ENCODE data around the gene FBXO31. TPM values are rescaled to one million over a fixed set of nuclear protein-coding genes. Genes with fewer than 3 reads are reported as not detected.

FBXO31 gene
- total RNA-seq, 2 donors from 2014 or later, result 18.6 to 22.1 TPM

DNA sequence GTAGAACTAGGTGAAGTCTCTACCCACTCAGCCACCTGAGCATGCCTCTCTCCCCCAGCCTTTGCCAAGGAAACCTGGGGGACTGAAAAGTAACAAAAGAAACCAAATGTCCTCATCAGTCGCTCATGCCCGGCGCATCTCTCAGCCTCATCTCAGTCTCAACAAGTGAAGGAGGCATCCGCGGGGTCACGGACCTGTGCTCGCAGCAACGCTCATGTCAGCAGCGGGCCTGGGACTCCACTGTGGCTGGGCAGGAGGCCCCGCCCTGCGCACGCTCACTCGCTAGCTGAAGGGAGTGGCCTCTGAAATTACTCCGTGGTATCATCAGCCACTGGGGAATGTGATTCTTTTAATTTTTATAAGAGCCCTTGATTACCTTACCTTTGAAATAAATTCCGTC lies 39.9 kb upstream of the FBXO31 start:
- no peaks in the 10 kb centered on the region for H3K9me3 ChIP-seq (ENCODE audit: control insufficient read depth, low read length)
- no peak for DNase-seq
- 95 to 99% methylated on average over 13 to 15 of the region's 15 CpGs for WGBS, 2 experiments (ENCODE audit: insufficient coverage in 1 of 2, insufficient read length in 1 of 2)
- peaks cover 4% of the 10 kb centered on the region for H3K4me1 Mint-ChIP-seq
- no peaks in the 10 kb centered on the region for H3K27me3 ChIP-seq (ENCODE audit: control insufficient read depth, insufficient read depth, low read length, poor library complexity, severe bottlenecking)
- TF ChIP-seq, protein P1, sequence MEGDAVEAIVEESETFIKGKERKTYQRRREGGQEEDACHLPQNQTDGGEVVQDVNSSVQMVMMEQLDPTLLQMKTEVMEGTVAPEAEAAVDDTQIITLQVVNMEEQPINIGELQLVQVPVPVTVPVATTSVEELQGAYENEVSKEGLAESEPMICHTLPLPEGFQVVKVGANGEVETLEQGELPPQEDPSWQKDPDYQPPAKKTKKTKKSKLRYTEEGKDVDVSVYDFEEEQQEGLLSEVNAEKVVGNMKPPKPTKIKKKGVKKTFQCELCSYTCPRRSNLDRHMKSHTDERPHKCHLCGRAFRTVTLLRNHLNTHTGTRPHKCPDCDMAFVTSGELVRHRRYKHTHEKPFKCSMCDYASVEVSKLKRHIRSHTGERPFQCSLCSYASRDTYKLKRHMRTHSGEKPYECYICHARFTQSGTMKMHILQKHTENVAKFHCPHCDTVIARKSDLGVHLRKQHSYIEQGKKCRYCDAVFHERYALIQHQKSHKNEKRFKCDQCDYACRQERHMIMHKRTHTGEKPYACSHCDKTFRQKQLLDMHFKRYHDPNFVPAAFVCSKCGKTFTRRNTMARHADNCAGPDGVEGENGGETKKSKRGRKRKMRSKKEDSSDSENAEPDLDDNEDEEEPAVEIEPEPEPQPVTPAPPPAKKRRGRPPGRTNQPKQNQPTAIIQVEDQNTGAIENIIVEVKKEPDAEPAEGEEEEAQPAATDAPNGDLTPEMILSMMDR (conservative IDR thresholded peaks at IDR 0.05), result no peak
- no peak overlapping the region for H3K9ac ChIP-seq (ENCODE audit: extremely low read depth, low read length, poor library complexity, severe bottlenecking)
- H3K36me3 Mint-ChIP-seq (ENCODE audit: low read depth), result peaks cover 52% of the 10 kb centered on the region
- no peak overlapping the region for H3K27ac Mint-ChIP-seq
- no peaks in the 10 kb centered on the region for H3K27me3 Mint-ChIP-seq (ENCODE audit: insufficient read depth)
- H3K27ac ChIP-seq (ENCODE audit: low read depth, low read length), result no peak overlapping the region
- no peaks in the 10 kb centered on the region for H3K9me3 Mint-ChIP-seq
- H3K4me3 Mint-ChIP-seq, result no peak overlapping the region
- no peak overlapping the region for H3K4me3 ChIP-seq (ENCODE audit: low read length)
- no peaks in the 10 kb centered on the region for H3K4me1 ChIP-seq (ENCODE audit: control insufficient read depth, insufficient read depth, low read length)
- peaks cover 37% of the 10 kb centered on the region for H3K36me3 ChIP-seq (ENCODE audit: control insufficient read depth, insufficient read depth, low read length)

DNA sequence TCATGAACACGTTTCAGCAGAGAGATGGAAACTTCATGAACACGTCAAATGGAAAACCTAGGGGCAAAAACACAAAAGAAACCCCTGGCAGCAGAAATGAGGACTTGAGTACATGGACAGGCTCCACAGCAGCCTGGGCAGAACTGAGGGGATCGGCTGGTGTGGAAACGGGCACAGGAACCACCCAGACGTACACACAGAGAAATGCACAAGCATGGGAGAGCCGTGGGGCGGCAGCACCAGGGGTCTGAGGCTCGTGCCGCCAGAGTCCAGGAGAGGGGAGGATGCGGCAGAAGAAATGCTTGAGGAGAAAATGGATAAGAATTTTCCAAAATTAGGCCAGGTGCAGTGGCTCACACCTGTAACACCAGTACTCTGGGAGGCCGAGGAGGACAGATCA lies 38.5 kb upstream of the FBXO31 start:
- H3K27me3 ChIP-seq (ENCODE audit: control insufficient read depth, insufficient read depth, low read length, poor library complexity, severe bottlenecking), result no peaks in the 10 kb centered on the region
- 91 to 98% methylated on average over 4 to 11 of the region's 11 CpGs for WGBS, 2 experiments (ENCODE audit: insufficient coverage in 1 of 2, insufficient read length in 1 of 2)
- Mint-ChIP-seq H3K36me3 (ENCODE audit: low read depth) (peaks cover 60% of the 10 kb centered on the region), H3K9me3 (no peaks in the 10 kb centered on the region), H3K4me3 (no peak overlapping the region), H3K27ac (no peak overlapping the region), H3K4me1 (peaks cover 4% of the 10 kb centered on the region), H3K27me3 (ENCODE audit: insufficient read depth) (no peaks in the 10 kb centered on the region)
- no peak overlapping the region for H3K27ac ChIP-seq (ENCODE audit: low read depth, low read length)
- DNase-seq, result no peak
- peaks cover 44% of the 10 kb centered on the region for H3K36me3 ChIP-seq (ENCODE audit: control insufficient read depth, insufficient read depth, low read length)
- no peaks in the 10 kb centered on the region for H3K9me3 ChIP-seq (ENCODE audit: control insufficient read depth, low read length)
- no peak overlapping the region for H3K4me3 ChIP-seq (ENCODE audit: low read length)
- no peak overlapping the region for H3K9ac ChIP-seq (ENCODE audit: extremely low read depth, low read length, poor library complexity, severe bottlenecking)
- H3K4me1 ChIP-seq (ENCODE audit: control insufficient read depth, insufficient read depth, low read length), result no peaks in the 10 kb centered on the region
- TF ChIP-seq, protein P1 (conservative IDR thresholded peaks at IDR 0.05), result no peak

DNA sequence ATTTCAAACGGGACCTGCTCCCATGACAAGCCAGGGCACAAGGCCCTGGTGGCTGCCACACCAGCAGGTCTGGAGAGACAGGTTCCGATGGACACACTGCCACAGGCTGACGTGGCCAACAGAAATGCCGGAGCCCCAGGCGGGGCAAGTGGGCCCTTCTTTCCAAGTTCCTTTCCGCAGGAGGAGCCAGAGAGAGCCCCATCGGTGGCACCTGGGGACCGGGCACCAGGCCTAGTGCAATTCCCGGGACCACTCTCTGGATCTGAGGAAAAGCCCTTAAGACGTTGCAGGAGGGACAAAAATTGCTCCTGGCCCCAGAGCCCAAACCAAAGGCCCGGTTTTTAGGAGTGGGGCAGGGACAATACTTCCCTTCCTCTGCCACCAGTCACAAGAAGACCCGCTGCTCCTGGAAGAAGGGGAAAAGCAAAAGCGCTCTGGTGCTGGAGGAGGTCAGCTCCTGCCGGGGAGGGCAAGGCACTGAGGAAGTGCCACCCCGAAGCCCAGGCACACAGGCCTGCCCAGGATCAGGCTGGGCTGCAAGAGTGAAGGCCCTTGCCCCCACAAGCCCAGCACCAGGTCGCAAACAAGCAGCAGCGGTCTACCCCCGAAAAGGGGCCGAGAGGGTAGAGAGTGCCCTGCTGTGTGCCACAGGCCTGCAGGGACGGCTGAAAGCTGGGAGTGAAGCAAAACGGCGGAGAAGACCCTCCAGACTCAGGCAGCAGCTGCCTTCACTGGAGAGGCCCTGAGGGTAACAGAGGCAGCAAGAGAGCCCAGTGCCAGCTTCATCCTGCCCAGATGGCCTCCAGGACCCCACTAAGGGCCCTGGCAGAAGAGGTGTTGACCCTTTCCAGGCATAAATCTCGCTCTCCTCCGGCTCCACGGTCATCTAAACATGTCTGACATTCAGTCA lies 37.7 kb upstream of the FBXO31 start:
- no peak overlapping the region for H3K9ac ChIP-seq (ENCODE audit: extremely low read depth, low read length, poor library complexity, severe bottlenecking)
- H3K4me1 ChIP-seq (ENCODE audit: control insufficient read depth, insufficient read depth, low read length), result no peaks in the 10 kb centered on the region
- Mint-ChIP-seq H3K4me1 (peaks cover 4% of the 10 kb centered on the region), H3K36me3 (ENCODE audit: low read depth) (peaks cover 64% of the 10 kb centered on the region), H3K27me3 (ENCODE audit: insufficient read depth) (no peaks in the 10 kb centered on the region), H3K27ac (no peak overlapping the region), H3K9me3 (no peaks in the 10 kb centered on the region), H3K4me3 (no peak overlapping the region)
- no peak for DNase-seq
- no peak overlapping the region for H3K27ac ChIP-seq (ENCODE audit: low read depth, low read length)
- no peak overlapping the region for H3K4me3 ChIP-seq (ENCODE audit: low read length)
- no peaks in the 10 kb centered on the region for H3K9me3 ChIP-seq (ENCODE audit: control insufficient read depth, low read length)
- 96% methylated on average over 11 to 25 of the region's 25 CpGs for WGBS, 2 experiments (ENCODE audit: insufficient coverage in 1 of 2, insufficient read length in 1 of 2)
- no peaks in the 10 kb centered on the region for H3K27me3 ChIP-seq (ENCODE audit: control insufficient read depth, insufficient read depth, low read length, poor library complexity, severe bottlenecking)
- peaks cover 53% of the 10 kb centered on the region for H3K36me3 ChIP-seq (ENCODE audit: control insufficient read depth, insufficient read depth, low read length)
- TF ChIP-seq, protein P1 (conservative IDR thresholded peaks at IDR 0.05), result peak; percentile 10

Data from endodermal cell (in vitro differentiated cells).